ENCODE results near the gene RBM33. TPM values are rescaled to one million over a fixed set of nuclear protein-coding genes. Genes with fewer than 3 reads are reported as not detected.

The RBM33 gene
- total and polyA plus RNA-seq, 2 of the 4 experiments (the other 2 are of a cell fraction), result 7.3 to 10.8 TPM

- Histone ChIP-seq H4K8ac (ENCODE audit: low read depth in 2 of 2, low read length in 2 of 2) (no peak overlapping the region), H3K27ac (ENCODE audit: insufficient read depth, low read length) (no peak overlapping the region), H2BK20ac (ENCODE audit: low read depth, low read length) (no peak overlapping the region), H3K4ac (ENCODE audit: low read depth, low read length) (no peak overlapping the region), H4K20me1 (ENCODE audit: insufficient read depth, low read length) (no peaks in the 10 kb centered on the region), H3K9me3 (ENCODE audit: control insufficient read depth, insufficient read depth, low read length) (no peaks in the 10 kb centered on the region), H3K14ac (replicated peaks; ENCODE audit: low read depth, low read length) (no peak overlapping the region), H4K91ac (ENCODE audit: insufficient read depth, low read depth, low read length) (no peak overlapping the region), H3K36me3 (ENCODE audit: control insufficient read depth, insufficient read depth, low read length) (no peaks in the 10 kb centered on the region), H3K23ac (ENCODE audit: low read depth, low read length) (no peak overlapping the region), H2BK120ac (ENCODE audit: low read depth, low read length) (no peak overlapping the region), H2BK5ac (ENCODE audit: low read depth, low read length, poor library complexity, severe bottlenecking) (no peak overlapping the region), H4K5ac (ENCODE audit: low read depth, low read length) (no peak overlapping the region), H3K4me2 (ENCODE audit: low read depth, low read length) (no peak overlapping the region; the same call in 1 of the 2 replicates), H2AK9ac (replicated peaks; ENCODE audit: low read depth, low read length, poor library complexity) (peak overlapping the region; percentile 17), H3K4me1 (ENCODE audit: control insufficient read depth, insufficient read depth, low read length) (peaks cover 5% of the 10 kb centered on the region; the same call in 1 of the 2 replicates), H2BK15ac (ENCODE audit: low read depth, low read length) (no peak overlapping the region), H3K56ac (ENCODE audit: extremely low read depth, insufficient read depth, low read length) (no peak overlapping the region), H3K4me3 (ENCODE audit: insufficient read depth, low read depth, low read length) (no peak overlapping the region), H3K79me1 (ENCODE audit: low read depth in 1 of 2, low read length in 2 of 2) (no peaks in the 10 kb centered on the region), H3K9me1 (ENCODE audit: insufficient read depth, low read length) (no peaks in the 10 kb centered on the region), H2AK5ac (ENCODE audit: low read depth, low read length) (no peak overlapping the region), H2AFZ (replicated peaks; ENCODE audit: low read length, poor library complexity) (peak overlapping the region; percentile 91), H3K27me3 (ENCODE audit: control insufficient read depth, insufficient read depth, low read length) (peaks cover 74% of the 10 kb centered on the region), H3K9ac (ENCODE audit: low read depth, low read length) (no peak overlapping the region), H3K18ac (ENCODE audit: low read depth, low read length) (no peak overlapping the region)
- intact Hi-C loops (cut with micrococcal nuclease), result no loop called here
- ChIA-PET CTCF (interaction anchor here (0.6 kb wide), 1 partner anchor 1140 kb away, joined by 5 read pairs; no protein-coding TSS in a partner anchor), POLR2A (ENCODE audit: unreplicated experiment) (no interaction called here)
- TF ChIP-seq RFX5 (IDR thresholded peaks at IDR 0.05; ENCODE audit: low read depth, low read length), result no peak
- in situ Hi-C loops (cut with MboI; ENCODE audit: low sequenced_read_pairs), result loop anchor here (25.0 kb wide), 1 partner anchor 831 kb away; the partner anchor contains the start of gene RNF32
- WGBS, 2 experiments (ENCODE audit: extremely low coverage in 2 of 2, insufficient read length in 1 of 2), result 22% methylated on average over 26 of the region's 47 CpGs; no CpG with 5 or more reads in 1 of the 2 experiments
- ATAC-seq (ENCODE audit: low read depth), result no peak
- BruUV-seq (replicated peaks), result no TSS peak
- dilution Hi-C loops (cut with HindIII; ENCODE audit: low sequenced_read_pairs, unreplicated experiment), result no loop called here
- no peak for DNase-seq
These were observed 161.8 kb downstream of the RBM33 start for GRCh38 chr7:155806096-155806871.
